ENCODE data around the gene SIAH3.
A peak's percentile ranks its signal among the peaks of the same experiment; 100 is the strongest.

The SIAH3 gene

DNA sequence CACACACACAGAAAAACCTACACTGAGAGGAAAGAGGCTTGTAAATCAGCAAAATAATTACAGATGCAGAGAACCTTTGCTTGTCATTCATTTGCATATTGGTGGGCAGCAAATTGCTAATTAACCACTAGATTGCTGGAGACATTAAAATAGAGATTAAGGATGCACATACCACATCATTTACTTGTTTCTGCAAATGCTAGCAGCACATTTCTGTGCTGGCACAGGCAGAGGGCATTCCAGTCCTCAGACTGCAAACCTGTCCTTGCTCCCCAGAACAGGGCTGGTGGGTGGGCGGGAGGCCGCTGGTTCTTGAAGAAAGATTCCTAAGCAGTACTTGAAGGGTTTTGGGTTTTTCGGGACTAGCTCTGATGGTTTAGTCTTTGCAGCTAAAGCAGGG is 941 bp upstream of the SIAH3 start:
- Histone ChIP-seq H3K9ac (ENCODE audit: low read length) (no peak overlapping the region), H3K27ac (ENCODE audit: low read depth, low read length) (no peak overlapping the region), H3K4me3 (ENCODE audit: low read length) (no peak overlapping the region), H3K27me3 (ENCODE audit: control insufficient read depth, insufficient read depth, low read length) (peaks cover 3% of the 10 kb centered on the region), H3K4me1 (ENCODE audit: control insufficient read depth, insufficient read depth, low read length) (no peaks in the 10 kb centered on the region), H3K36me3 (ENCODE audit: control insufficient read depth, insufficient read depth, low read length) (no peaks in the 10 kb centered on the region)

DNA sequence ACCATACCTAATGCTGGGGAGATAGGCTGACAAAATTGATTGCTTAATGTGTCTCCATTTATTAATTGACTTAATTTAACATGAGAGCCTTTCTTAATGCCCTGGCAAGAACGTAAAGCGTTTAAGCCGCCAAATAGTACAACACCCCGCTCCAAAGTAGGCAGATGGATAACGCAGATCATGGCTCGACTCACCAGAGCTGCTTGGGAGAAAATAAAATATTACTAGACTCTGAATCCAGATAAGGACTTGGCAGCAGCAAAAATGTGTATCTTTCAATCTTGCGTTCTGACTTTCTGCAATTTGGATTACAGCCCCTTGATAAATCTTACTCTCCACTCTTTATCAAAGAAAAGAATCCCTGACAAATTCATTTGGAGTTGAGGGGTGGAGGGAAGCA is 403 bp upstream of the SIAH3 start:
- H3K36me3 ChIP-seq (ENCODE audit: control insufficient read depth, insufficient read depth, low read length): no peaks in the 10 kb centered on the region
- peaks cover 3% of the 10 kb centered on the region for H3K27me3 ChIP-seq (ENCODE audit: control insufficient read depth, insufficient read depth, low read length)
- no peaks in the 10 kb centered on the region for H3K4me1 ChIP-seq (ENCODE audit: control insufficient read depth, insufficient read depth, low read length)
- no peak overlapping the region for H3K9ac ChIP-seq (ENCODE audit: low read length)
- H3K27ac ChIP-seq (ENCODE audit: low read depth, low read length): no peak overlapping the region
- H3K4me3 ChIP-seq (ENCODE audit: low read length): no peak overlapping the region

DNA sequence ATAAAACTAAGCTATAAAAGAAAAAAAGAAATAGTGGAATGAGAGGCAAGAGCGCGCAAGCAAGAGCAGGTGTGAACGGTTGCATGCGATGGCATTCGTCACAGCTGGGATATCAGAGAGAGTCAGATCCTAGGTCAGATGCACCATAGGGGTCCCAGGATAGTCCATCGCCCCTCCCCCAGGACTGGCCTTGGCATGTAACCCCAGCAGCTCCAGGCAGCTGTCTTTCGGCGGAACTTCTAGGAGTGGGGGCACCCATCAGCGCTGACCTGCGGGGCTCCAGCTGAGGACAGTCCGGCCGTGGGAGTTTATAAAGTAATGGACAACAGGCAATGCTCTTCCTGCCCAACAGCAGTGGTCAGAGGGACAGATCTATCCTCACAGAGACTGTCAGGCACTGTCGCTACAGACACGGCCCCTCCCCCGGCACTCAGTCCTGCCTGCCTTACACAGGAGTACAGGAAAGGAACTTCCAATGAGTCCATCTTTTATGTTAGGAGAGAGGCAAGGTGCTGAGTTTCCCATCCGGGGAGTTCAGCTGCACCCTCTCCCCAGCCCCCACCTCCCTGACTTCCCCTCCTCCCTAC is 1.4 kb downstream of the SIAH3 start:
- Histone ChIP-seq H3K4me1 (ENCODE audit: control insufficient read depth, insufficient read depth, low read length) (no peaks in the 10 kb centered on the region), H3K4me3 (ENCODE audit: low read length) (peak overlapping the region; percentile 2), H3K9ac (ENCODE audit: low read length) (no peak overlapping the region), H3K27me3 (ENCODE audit: control insufficient read depth, insufficient read depth, low read length) (peaks cover 3% of the 10 kb centered on the region), H3K27ac (ENCODE audit: low read depth, low read length) (no peak overlapping the region), H3K36me3 (ENCODE audit: control insufficient read depth, insufficient read depth, low read length) (no peaks in the 10 kb centered on the region)

DNA sequence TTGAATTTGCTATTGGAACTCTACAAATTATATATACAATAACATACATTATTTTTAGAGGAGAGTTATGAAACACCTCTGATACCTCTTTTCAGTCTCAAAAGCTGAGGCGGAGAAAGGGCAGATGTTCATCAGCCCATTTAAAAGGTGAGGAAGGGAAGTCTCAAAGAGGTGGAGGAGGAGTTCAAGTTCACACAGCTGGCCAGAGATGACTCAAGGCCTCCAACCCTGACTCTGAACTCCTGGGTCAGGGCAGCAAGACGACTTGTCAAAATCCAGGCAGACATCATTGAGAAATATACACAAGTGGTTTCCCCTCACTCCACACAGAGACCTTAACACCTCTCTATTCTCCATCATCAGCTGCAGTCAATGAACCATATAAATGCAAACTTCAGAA is 2.1 kb downstream of the SIAH3 start:
- Histone ChIP-seq H3K36me3 (ENCODE audit: control insufficient read depth, insufficient read depth, low read length) (no peaks in the 10 kb centered on the region), H3K9ac (ENCODE audit: low read length) (no peak overlapping the region), H3K27me3 (ENCODE audit: control insufficient read depth, insufficient read depth, low read length) (peaks cover 3% of the 10 kb centered on the region), H3K4me1 (ENCODE audit: control insufficient read depth, insufficient read depth, low read length) (no peaks in the 10 kb centered on the region), H3K27ac (ENCODE audit: low read depth, low read length) (no peak overlapping the region), H3K4me3 (ENCODE audit: low read length) (no peak overlapping the region)

DNA sequence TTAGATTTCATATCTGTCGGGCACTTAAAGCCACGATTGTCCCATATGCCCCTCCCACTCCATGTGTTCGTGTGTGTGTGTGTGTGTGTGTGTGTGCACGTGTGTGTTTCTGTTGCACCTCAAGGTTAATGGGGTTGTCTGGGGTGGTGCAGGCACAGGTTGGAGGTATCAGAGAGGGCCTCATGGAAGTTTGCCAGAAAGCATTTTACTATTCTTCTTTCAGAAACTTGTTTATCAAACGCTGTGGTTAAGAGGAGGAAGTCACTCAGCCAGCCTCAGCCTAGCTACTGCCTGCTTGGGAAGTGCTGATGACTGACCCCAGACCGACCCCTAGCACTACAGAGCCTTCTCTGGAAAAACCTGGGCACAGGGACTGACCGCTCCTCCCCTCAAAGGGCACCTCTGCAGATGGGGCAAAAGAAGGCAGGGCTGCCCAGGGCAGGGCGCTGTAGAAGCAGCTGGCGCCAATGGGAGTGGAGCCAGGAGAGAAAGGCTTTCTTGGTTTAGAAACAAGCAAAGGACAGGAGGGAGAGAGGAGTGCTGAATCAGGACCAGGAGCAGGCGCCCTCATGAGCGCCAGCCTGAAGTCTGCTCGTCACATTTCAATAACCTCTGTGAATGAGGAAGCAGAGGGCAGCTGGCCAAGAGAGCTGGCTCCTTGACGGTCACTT is 3.9 kb downstream of the SIAH3 start:
- H3K4me1 ChIP-seq (ENCODE audit: control insufficient read depth, insufficient read depth, low read length): no peaks in the 10 kb centered on the region
- H3K9ac ChIP-seq (ENCODE audit: low read length): no peak overlapping the region
- H3K4me3 ChIP-seq (ENCODE audit: low read length): no peak overlapping the region
- no peaks in the 10 kb centered on the region for H3K36me3 ChIP-seq (ENCODE audit: control insufficient read depth, insufficient read depth, low read length)
- peaks cover 3% of the 10 kb centered on the region for H3K27me3 ChIP-seq (ENCODE audit: control insufficient read depth, insufficient read depth, low read length)
- H3K27ac ChIP-seq (ENCODE audit: low read depth, low read length): no peak overlapping the region

GRCh38 chr13:45846681-45847080 is 4.9 kb downstream of the SIAH3 start:
- no peak overlapping the region for H3K27ac ChIP-seq (ENCODE audit: low read depth, low read length)
- no peaks in the 10 kb centered on the region for H3K4me1 ChIP-seq (ENCODE audit: control insufficient read depth, insufficient read depth, low read length)
- H3K36me3 ChIP-seq (ENCODE audit: control insufficient read depth, insufficient read depth, low read length): no peaks in the 10 kb centered on the region
- H3K27me3 ChIP-seq (ENCODE audit: control insufficient read depth, insufficient read depth, low read length): peaks cover 3% of the 10 kb centered on the region
- H3K9ac ChIP-seq (ENCODE audit: low read length): no peak overlapping the region
- no peak overlapping the region for H3K4me3 ChIP-seq (ENCODE audit: low read length)

GRCh38 chr13:45838171-45838745 is 13.3 kb downstream of the SIAH3 start:
- peaks cover 3% of the 10 kb centered on the region for H3K4me1 ChIP-seq (ENCODE audit: control insufficient read depth, insufficient read depth, low read length)
- no peaks in the 10 kb centered on the region for H3K27me3 ChIP-seq (ENCODE audit: control insufficient read depth, insufficient read depth, low read length)
- H3K36me3 ChIP-seq (ENCODE audit: control insufficient read depth, insufficient read depth, low read length): no peaks in the 10 kb centered on the region
- no peak overlapping the region for H3K4me3 ChIP-seq (ENCODE audit: low read length)
- H3K27ac ChIP-seq (ENCODE audit: low read depth, low read length): no peak overlapping the region
- H3K9ac ChIP-seq (ENCODE audit: low read length): no peak overlapping the region

- Histone ChIP-seq H3K27me3 (ENCODE audit: control insufficient read depth, insufficient read depth, low read length) (no peaks in the 10 kb centered on the region), H3K9ac (ENCODE audit: low read length) (no peak overlapping the region), H3K4me3 (ENCODE audit: low read length) (no peak overlapping the region), H3K4me1 (ENCODE audit: control insufficient read depth, insufficient read depth, low read length) (peaks cover 3% of the 10 kb centered on the region), H3K36me3 (ENCODE audit: control insufficient read depth, insufficient read depth, low read length) (no peaks in the 10 kb centered on the region), H3K27ac (ENCODE audit: low read depth, low read length) (no peak overlapping the region)
These were observed 14.4 kb downstream of the SIAH3 start for GRCh38 chr13:45837111-45837510.

- Histone ChIP-seq H3K27ac (ENCODE audit: low read depth, low read length) (no peak overlapping the region), H3K27me3 (ENCODE audit: control insufficient read depth, insufficient read depth, low read length) (no peaks in the 10 kb centered on the region), H3K4me3 (ENCODE audit: low read length) (no peak overlapping the region), H3K36me3 (ENCODE audit: control insufficient read depth, insufficient read depth, low read length) (no peaks in the 10 kb centered on the region), H3K4me1 (ENCODE audit: control insufficient read depth, insufficient read depth, low read length) (peaks cover 3% of the 10 kb centered on the region), H3K9ac (ENCODE audit: low read length) (no peak overlapping the region)
These were observed 17.1 kb downstream of the SIAH3 start for GRCh38 chr13:45834411-45834994.

DNA sequence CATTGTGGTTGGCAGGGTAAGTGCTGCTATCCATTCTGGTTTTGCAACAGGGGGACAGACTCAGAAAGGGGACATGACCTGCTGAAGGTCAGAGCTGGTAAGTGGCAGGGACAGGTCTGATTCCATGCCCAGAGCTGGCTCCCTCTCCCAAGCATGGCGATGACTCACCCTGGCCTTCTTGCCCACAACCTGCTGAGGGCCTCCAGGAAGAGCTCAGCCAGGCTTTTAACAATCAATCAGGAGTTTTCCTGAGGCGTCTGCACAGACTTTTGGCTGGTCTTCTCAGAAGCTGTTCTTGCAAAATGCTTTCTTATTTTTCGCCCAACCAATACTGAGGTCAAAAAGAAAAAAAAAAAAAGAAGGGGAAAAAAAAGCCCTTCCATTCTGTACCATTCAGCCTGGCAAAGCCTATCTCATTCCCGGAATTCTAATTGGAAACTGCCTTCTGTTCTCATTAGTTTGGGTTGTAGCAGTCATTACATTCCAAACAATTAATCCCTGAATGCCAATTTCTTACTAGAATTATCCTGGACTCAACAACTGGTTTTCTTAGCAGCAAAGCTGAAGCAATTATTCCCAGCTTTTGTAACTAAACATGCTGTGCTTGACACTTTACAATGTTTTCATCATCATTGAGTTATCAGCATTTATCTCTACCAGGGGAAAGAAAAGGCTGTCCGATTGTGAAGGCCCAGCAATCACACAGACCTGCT is 17.7 kb downstream of the SIAH3 start:
- Histone ChIP-seq H3K9ac (ENCODE audit: low read length) (no peak overlapping the region), H3K27me3 (ENCODE audit: control insufficient read depth, insufficient read depth, low read length) (no peaks in the 10 kb centered on the region), H3K4me3 (ENCODE audit: low read length) (no peak overlapping the region), H3K36me3 (ENCODE audit: control insufficient read depth, insufficient read depth, low read length) (no peaks in the 10 kb centered on the region), H3K4me1 (ENCODE audit: control insufficient read depth, insufficient read depth, low read length) (peaks cover 3% of the 10 kb centered on the region), H3K27ac (ENCODE audit: low read depth, low read length) (no peak overlapping the region)

DNA sequence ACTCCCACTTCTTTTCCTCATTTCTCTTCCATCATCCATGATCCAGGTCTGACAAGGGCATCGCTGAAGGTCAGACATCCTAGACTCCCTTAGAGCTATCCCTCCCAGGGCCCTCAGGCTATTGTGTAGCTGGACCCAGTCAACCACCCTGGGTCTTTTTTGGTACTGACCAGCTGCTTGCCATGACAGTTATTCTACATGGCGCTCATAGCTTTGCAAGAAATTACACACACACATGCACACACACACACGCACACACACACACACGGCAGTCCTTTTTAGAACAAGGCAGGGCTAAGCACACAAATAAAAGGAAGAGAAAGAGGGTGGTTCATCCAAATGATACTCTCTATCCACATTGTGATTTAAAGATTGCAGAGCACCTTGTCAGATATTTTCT is 18.3 kb downstream of the SIAH3 start:
- Histone ChIP-seq H3K27me3 (ENCODE audit: control insufficient read depth, insufficient read depth, low read length) (no peaks in the 10 kb centered on the region), H3K27ac (ENCODE audit: low read depth, low read length) (no peak overlapping the region), H3K4me1 (ENCODE audit: control insufficient read depth, insufficient read depth, low read length) (peaks cover 3% of the 10 kb centered on the region), H3K36me3 (ENCODE audit: control insufficient read depth, insufficient read depth, low read length) (no peaks in the 10 kb centered on the region), H3K4me3 (ENCODE audit: low read length) (no peak overlapping the region), H3K9ac (ENCODE audit: low read length) (no peak overlapping the region)

- Histone ChIP-seq H3K4me1 (ENCODE audit: control insufficient read depth, insufficient read depth, low read length) (peaks cover 3% of the 10 kb centered on the region), H3K27me3 (ENCODE audit: control insufficient read depth, insufficient read depth, low read length) (no peaks in the 10 kb centered on the region), H3K4me3 (ENCODE audit: low read length) (no peak overlapping the region), H3K9ac (ENCODE audit: low read length) (no peak overlapping the region), H3K27ac (ENCODE audit: low read depth, low read length) (no peak overlapping the region), H3K36me3 (ENCODE audit: control insufficient read depth, insufficient read depth, low read length) (no peaks in the 10 kb centered on the region)
These were observed 19.7 kb downstream of the SIAH3 start for GRCh38 chr13:45831851-45832250.
